Dedifferentiated amniotic fluid mesenchymal stem cell (primary cell): ENCODE measurements around the gene ARHGAP42.
"Not testable (repeated sequence)": the region's sequence is repeated elsewhere in the genome, so short reads cannot be mapped to it uniquely, and the experiment has no call there.

ENCODE experiments used
- DNase-seq: peaks from one replicate; pipeline ENCODE4 v3.0.0-alpha.2; 2016; ENCODE audit errors: extremely low spot score

ARHGAP42 gene

DNA sequence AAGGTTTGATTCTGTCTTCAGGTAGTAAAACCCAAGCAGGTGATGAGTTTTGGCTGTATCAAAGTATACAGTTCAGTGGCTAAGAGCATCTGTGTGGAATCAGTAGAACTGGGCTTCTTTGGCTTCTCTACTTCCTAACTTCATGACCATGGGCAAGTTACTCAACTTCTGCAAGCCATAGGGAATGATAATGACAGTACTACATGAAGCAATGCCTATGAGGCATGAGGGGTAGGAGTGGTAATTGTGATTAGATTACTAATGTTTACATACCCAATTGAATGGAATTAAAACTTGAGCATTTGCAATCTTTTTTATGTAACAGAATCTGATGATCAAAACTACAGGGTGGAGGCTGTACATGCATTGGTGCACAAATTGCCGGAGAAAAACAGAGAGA, 278.3 kb downstream of the ARHGAP42 start:
- DNase-seq = no peak

DNA sequence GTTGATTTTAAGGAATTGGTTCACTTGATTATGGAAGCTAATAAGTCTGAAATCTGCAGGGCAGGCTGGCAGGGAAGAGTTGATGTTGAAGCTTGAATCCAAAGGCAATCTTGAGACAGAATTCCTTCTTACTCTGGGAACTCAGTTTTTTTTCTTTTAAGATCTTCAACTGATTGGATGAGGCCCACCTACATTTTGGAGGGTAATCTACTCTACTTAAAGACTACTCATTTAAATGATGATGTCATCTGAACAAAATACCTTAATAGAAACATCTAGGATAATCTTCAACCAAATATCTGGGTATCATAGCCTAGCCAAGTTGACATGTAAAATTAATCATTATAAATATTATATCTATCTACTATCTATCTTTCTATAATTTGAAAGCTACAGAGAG, 279.3 kb downstream of the ARHGAP42 start:
- DNase-seq = no peak

DNA sequence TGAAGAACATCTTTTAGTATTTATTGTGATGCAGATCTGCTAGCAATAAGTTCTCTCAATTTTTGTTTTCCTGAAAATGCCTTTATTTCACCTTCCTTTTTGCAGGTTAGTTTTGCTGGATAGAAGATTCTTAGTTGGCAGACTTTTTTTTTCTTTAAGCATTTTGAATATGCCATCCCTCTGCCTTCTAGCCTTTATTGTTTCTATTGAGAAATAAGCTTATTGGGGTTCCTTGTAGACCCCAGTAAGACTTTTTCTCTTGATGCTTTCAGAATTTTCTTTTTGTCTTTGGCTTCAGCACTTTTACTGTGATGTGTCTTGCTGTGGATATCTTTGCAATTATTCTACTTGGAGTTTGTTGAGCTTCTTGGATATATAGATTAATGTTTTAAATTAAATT, 281.9 kb downstream of the ARHGAP42 start:
- no peak for DNase-seq

DNA sequence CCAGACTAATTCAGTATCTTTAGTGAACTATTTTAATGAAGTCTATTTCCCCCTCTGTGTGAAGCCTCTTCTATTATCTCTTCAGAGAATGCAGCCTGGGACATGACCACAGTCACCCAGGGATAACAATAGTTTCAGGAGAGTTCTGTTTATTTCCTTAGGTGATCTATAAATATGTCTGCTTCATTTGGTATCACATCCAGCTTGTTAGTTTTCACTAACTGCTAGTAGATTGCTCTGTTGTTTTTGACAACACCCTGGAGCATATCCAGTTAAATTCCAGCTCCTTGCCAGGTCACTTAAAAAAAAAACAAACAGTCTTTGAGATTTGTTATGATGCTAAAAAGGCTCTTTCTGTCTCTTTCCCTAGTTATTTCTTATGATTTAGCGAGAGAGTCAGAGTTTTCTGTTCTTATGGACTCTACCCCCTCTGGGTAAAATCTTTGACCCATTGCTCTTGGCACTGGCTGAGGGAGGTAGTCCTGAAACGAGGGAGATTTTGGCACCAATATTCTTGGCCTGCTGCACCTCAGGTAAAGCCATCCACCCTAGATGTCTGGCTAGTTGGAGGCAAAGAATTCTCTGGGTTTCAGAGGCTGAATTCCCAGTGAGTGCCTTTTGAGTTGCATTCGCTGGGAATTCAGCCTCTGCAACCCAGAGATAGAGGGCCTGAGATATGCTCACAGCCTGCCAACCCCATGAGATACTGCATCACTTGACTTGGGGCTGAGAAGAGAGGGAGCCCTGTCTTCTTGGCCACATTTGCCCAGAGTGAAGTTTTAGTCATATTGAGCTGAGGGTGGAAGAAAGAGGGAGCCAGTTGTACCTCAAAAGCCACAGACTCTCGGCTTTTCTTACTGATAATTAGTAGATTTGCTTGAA, 283.4 kb downstream of the ARHGAP42 start:
- no peak for DNase-seq

DNA sequence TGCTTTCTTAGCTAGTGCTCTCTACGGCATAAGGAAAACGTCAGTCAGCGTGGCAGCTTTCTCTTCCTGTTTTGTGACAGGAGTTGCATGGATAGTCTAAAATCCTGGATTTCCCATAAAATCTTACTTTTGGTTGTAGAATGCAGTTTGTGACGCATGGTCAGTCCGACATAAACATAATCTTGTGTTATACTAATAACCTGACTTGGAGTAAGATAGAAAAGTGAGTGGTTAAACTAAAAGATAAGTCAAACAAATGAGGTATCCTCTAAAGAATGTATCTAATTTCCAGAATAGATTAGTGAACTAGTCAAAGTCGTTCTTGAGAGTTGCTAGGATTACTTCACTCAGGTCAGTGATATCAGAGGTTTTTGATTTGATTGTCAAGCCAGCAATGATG, 285.0 kb downstream of the ARHGAP42 start:
- no peak for DNase-seq

DNA sequence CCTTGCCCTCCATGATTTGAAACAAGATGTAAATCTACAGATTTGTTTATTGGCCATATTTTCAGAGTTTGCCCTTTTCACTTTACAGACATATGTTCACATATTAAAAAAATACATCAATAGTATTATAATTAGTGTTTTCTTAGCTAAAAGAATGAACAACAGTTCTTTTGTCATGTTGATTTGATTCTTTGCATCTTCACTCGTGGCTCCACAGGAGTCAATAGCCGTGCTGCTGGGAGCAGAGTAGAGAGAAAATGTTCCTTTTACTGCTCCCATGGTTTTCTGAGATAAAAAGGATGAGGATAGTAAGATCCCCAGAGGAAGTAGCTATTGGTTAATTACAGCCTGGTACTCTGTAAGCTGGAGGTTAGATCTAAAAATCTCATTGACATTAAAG, 291.4 kb downstream of the ARHGAP42 start:
- no peak for DNase-seq

DNA sequence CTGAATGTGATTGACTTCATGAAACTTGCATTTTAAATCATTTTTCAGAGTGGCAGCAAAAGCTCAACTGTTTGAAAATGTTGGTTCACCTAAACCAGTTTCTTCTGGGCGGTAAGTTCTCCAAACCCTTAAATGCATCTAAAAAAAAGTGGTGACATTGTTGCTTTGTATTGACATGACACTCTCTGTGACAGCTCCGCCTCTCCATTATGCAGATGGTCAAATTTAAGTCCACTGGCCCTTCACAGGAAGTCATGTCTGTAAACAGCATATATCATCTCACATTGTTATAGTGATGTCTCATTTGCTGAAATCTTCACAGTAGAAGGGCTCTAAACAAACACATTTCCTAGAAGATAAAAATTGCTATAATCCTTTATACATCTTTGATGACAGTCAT, 291.9 kb downstream of the ARHGAP42 start:
- DNase-seq = no peak

DNA sequence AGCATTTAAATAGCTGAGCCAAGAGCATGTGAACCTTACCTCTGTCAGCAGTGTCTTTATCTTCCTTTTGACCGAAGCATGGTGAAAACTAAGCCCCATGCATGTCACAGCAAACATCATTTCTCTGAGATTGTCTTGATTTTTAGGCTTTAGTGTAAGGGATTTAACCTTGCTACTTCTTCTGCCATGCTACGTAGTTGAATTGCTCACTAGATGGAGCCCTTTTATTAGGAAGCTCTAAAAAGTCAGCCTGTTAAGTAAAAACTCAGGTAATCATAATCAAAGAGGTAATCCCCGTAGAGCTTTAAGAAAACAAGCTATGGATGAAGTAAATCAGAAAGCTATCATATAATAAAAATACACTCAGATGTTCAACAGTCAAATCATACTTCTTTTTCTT, 293.1 kb downstream of the ARHGAP42 start:
- no peak for DNase-seq

DNA sequence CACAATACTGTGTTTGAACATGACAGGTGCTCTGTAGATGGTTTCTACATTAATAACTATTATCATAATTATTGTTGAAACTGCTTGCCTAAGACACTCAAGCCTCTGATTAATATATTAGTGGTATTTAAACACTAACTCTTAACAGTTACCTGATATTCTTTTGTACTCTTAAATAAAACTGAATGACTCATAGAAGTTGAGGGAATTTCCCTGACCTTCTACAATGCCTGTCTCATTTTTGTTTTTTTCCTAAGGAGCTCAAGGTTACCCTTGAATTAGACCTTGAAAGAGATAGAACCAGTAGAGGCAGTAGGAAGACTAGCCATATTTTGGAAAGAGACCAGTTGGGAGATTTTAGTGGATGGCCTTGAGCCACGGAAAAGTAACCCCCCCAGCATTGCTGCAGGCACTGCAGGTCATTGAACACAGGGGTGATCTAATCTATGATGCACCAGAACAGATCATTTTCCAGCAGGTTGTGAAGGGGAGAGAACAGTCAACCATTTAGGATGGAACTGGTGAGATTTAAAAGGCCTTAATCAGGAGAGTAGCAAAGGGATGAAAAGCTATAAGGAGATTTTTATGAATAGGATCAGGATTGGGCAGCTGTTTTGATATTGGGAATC, 294.2 kb downstream of the ARHGAP42 start:
- no peak for DNase-seq

DNA sequence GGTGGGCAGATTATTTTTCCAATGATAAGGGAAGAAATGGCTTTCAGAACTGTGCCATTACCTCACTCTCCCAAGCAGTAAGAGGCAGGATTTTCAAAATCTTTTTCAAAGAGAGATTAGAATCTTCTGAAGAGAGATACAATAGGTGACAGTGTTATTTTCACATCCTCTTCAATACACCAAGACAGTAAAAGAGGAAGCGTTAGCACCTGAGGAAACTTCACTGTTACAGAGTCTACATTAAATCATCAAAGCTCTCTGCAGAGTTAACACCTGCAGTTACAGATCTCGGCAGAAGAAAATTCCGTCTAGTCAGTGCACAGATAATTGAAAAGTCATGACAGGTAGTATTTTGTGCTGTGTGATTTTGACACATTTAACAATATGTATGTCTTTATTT, 297.6 kb downstream of the ARHGAP42 start:
- no peak for DNase-seq

DNA sequence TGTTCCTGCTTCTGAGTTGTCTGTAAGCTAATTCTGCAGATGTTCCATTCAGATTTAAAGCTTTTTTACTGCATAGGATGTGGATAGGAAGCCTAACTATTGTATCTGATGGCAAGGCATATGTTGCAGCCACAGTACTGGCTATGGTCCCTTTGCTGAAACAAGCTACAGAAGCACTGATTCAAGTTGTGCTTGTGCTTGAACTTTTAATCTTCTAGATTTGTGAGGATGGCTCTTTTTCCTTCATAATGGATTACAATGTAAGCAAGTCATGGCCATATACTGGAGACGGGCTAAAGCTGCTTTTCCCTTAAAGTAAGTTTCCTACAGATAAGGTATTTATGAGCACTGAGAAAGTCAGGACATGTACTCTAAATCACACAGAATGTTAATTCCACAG, 303.8 kb downstream of the ARHGAP42 start:
- no peak for DNase-seq

DNA sequence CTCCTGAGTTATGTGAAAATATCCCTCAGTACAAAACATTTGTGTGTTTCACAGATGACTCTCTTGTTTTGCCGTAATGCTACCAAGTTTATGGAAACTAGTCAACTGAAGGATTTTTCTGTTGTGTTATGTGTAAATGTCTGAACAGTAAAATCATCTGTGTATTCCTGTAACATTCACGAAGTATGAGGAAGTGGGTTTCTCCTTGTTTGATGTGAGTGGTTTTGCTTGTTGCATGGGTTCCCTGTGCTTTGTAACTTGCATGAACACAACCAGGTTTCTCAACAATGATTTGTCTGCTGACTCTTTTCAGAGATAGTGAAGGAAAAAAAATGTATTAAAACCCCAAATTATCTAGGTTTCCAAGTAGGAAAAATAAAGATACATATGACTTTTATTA, 304.5 kb downstream of the ARHGAP42 start:
- DNase-seq = no peak

DNA sequence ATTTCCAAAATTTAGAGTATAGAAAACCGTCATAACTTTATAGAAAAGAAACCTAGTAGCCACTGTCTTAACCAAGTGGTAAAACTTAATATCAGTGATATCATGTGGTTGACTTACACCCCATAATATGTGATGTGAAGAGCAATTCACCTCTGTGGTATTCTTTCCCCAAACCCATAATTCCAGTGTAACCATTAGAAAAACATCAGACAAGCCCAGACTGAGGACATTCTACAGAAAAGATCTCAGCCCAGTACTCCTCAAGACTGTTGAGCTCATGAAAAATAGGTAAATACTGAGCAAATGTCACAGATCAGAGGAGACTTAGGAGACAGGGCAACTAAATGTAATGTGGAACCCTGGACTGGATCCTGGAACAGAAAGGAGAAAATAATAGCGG, 307.9 kb downstream of the ARHGAP42 start:
- no peak for DNase-seq

DNA sequence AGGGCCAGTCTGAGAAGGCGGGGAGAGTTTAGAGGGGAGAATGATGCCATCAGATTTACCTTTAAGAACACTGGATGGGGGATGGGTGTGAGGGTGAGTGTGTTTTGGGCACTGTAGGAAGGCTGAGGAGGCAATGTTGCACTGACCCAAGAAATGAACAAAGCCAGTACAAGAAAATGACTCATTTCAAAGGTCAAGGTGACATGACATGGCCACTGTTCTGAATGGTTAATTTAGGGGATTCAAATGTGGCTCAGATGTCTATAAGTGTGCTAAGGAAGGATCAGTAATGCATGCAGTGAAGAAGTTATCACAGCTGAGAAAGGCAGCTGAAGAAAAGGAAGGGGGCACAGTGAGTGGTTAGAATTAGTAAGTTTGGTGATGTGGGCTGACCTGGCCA, 312.7 kb downstream of the ARHGAP42 start:
- DNase-seq = no peak

DNA sequence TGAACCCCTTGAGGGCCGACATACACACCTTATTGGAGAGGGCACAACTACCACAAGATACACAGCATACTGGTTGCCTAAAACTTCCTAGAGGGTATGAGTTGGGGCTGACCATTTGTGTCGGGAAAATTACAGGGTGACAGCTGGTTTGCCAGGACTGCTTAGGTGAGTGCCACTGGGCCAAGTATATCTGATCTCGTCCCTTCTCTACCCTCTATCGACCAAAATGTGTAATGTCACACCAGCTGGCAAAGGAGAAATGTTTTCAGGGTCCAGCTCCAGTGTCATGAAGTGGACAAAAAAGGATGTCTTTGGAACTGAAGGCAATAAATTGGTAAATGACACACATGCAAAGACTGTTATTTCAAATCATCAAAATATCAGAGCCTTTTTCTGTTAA, 316.4 kb downstream of the ARHGAP42 start:
- DNase-seq = no peak

DNA sequence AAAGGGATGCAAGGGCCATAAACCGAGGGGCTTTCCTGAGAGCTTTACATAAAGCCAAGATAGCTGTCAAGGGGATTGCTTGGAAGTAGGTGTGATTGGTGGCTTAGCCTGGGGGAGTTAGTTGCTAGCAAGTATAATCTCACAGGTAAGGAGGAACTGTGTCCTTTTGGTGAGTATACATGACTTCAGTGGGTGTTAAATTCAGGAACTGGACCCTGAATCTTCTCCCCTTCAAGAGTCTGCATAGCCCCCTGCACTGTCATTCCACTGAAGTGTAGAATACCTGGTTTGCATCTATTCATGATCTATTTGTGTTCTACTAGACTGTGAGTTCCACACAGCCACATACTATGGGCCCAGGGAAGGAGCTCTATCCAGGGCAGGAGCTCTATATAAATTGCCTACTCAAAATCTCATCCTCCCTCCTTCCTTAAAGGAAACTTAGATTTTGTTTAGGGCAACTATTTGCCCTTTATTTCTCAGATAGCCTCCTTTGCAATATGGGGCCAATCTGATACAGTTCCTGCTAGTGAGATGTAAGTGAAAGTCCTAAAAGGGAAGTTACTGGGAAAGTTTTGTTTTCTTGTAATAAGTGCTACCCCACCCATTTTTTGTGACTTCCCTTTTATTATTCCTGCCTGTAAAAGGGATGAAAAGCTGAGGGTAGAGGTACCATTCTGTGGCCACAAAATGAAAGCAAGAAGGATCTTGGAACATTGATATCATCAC, 322.0 kb downstream of the ARHGAP42 start:
- DNase-seq = no peak

DNA sequence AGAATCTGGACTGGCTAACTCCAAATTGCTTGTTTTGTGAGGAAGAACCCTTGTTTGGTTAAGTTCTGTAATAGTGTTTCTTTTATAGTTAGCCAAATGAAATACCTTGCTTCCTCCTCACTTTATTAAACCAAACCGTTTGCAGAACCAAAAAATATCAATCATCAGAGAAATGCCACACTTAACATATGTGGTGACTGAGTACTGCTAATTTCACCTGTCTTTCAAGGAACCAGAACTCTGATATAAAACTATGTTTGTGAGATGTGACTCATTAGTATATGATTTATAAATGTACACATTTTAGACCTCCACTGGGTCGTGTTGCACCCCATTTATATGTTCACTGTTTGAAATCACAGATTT, 322.6 kb downstream of the ARHGAP42 start:
- DNase-seq = no peak

DNA sequence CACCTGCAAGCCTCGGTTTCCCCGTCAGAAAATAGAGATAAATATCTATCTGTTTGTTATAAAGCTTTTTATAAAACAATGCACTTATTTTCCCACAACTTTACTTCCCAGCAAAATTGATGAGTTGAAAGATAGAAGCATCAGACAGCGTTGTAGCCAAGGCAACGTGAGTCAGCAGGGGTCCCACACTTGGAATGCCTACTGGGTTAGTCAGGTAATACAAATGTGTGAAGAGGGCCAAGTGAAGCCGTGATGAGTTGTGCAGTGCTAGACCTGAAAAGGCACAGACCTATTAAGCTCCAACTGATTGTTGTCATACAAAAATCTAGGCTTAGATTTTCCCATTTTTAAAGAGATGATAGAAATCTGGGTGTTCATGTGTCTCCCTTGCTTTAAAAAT, 323.8 kb downstream of the ARHGAP42 start:
- DNase-seq = no peak

DNA sequence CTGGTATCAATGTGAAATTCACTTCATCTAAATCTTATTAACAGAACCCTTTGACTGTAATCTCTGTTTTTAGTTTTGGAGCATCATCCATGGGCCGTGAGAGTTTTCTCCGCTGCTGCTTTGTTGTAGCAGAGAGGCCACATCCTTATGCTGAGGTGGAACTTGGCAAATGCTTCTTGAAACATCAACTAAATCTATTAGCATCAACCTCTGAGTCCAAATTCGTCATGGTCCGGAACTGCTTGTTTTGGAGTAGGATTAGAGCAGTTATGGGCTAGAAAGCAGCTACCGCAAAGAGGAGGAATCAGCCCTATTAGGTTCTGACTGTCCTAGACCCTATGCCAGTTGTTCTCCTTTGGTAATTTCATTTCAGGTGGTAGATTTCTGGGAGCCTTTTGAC, 324.8 kb downstream of the ARHGAP42 start:
- DNase-seq = no peak

DNA sequence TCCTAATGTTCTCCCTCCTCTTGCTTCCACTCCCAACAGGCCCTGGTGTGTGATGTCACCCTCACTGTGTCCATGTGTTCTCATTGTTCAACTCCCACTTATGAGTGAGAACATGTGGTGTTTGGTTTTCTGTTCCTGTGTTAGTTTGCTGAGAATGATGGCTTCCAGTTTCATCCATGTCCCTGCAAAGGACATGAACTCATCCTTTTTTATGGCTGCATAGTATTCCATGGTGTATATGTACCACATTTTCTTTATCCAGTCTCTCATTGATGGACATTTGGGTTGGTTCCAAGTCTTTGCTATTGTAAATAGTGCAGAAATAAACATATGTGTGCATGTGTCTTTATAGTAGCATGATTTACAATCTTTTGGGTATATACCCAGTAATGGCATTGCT, 326.6 kb downstream of the ARHGAP42 start:
- DNase-seq = not testable (repeated sequence)

DNA sequence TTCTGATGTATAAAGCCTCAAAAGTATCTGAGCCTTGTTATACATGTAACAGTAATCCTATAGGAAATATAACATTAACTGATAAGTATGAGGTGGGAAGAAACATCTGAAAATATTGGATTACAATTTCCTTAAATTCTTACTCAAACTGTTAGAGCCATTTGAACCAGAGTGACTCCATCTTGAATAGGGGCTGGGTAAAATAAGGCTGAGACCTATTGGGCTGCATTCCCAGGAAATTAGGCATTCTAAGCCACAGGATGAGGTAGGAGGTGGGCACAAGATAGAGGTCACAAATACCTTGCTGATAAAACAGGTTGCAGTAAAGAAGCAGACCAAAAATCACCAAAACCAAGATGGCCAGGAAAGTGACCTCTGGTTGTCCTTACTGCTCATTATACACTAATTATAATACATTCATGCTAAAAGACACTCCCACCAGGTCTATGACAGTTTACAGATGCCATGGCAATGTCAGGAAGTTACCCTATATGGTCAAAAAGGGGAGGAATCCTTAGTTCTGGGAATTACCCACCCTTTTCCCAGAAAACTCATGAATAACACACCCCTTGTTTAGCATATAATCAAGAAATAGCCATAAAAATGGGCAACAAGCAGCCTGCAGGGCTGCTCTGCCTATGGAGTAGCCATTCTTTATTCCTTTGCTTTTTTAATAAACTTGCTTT, 327.7 kb downstream of the ARHGAP42 start:
- no peak for DNase-seq

DNA sequence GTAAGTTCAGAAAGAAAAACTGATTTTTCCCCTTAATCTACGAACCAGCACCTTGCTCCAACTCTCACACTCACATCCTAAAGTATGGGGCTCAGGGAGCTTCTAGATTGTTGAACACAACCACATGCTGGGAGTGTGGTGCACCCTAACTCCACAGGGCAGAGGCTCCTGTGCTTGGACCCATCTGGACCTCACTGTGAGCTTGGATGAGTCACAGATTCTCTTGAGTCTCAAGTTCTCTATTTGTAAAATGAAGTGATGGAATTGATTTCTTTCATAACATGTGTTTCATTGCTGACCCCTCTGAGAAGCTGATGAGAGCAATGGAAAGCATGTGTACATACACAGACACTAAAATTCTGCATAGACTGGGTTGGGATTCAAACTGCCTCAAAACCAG, 332.8 kb downstream of the ARHGAP42 start:
- DNase-seq = no peak
